GM23338 (cell line): ENCODE data around the gene PLPP2. TPM values are rescaled to one million over a fixed set of nuclear protein-coding genes. Genes with fewer than 3 reads are reported as not detected.

ENCODE experiments used
- ZNF114 ChIP-seq: fragments of 250-450 bp; sonication (Bioruptor Pico); IDR thresholded peaks from 2 replicates; pipeline ENCODE4 v1.5.0; 2020; ENCODE audit warnings: mild to moderate bottlenecking, moderate library complexity
- polyA plus RNA-seq: library from polyadenylated mRNA; unstranded; fragments of >200 nt; fragmentation: Nextera tagmentation; extraction: Ambion mirVana; gene quantifications from 2 replicates; pipeline ENCODE4 v1.2.1, GENCODE V29; 2016
- total RNA-seq: library from RNA; depleted of rRNA; stranded (reverse); fragments of >200 nt; shearing (Covaris generic); gene quantifications from 2 replicates; pipeline ENCODE4 v1.2.3, GENCODE V29; 2014
- TF ChIP-seq, protein P1 (sequence below): fragments of 250-450 bp; sonication (Bioruptor Pico); IDR thresholded peaks from 2 replicates; pipeline ENCODE4 v1.5.0; 2020; ENCODE audit warnings: mild to moderate bottlenecking, moderate library complexity
- TF ChIP-seq, protein P2 (sequence below): IDR thresholded peaks from 2 replicates; pipeline ENCODE4 v1.6.1; 2016; ENCODE audit warnings: antibody characterized with exemption
- TF ChIP-seq, protein P3 (sequence below), 2 experiments: fragments of 200-600 bp in 1 of 2; sonication (generic) in 1 of 2; conservative IDR thresholded peaks; 2 replicates each; pipeline versions ENCODE4 v1.5.1 to v1.6.1; 2016 to 2017; ENCODE audit warnings: antibody characterized with exemption in 2 of 2, low read depth in 2 of 2, mild to moderate bottlenecking in 2 of 2, moderate library complexity in 1 of 2
- TF ChIP-seq, protein P4 (sequence below): IDR thresholded peaks from one replicate; pipeline ENCODE4 v1.6.1; 2018; ENCODE audit warnings: antibody characterized with exemption; ENCODE audit not compliant: unreplicated experiment

PLPP2 gene
- total and polyA plus RNA-seq, 2 experiments from 2014 or later = 58.3 to 82.6 TPM

DNA sequence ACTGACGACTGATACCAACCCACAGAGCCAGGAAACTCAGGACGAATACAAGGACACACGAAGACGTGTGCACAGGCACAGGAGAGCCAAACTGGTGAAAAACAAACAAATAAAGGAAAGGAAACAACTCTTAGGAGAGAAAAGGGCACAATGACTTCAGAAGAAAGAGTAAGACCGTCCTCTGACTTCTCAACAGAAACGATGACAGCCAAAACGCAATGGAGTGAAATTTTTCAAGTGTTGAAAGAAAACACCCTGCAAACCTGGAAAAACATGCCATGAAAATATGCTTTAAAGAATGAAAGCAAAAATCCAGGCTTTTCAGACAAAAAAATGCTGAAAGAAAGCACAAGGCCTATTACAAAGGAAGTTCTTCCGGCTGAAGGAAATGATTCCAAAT is 24.6 kb upstream of the PLPP2 start (continued):
- TF ChIP-seq, protein P1, sequence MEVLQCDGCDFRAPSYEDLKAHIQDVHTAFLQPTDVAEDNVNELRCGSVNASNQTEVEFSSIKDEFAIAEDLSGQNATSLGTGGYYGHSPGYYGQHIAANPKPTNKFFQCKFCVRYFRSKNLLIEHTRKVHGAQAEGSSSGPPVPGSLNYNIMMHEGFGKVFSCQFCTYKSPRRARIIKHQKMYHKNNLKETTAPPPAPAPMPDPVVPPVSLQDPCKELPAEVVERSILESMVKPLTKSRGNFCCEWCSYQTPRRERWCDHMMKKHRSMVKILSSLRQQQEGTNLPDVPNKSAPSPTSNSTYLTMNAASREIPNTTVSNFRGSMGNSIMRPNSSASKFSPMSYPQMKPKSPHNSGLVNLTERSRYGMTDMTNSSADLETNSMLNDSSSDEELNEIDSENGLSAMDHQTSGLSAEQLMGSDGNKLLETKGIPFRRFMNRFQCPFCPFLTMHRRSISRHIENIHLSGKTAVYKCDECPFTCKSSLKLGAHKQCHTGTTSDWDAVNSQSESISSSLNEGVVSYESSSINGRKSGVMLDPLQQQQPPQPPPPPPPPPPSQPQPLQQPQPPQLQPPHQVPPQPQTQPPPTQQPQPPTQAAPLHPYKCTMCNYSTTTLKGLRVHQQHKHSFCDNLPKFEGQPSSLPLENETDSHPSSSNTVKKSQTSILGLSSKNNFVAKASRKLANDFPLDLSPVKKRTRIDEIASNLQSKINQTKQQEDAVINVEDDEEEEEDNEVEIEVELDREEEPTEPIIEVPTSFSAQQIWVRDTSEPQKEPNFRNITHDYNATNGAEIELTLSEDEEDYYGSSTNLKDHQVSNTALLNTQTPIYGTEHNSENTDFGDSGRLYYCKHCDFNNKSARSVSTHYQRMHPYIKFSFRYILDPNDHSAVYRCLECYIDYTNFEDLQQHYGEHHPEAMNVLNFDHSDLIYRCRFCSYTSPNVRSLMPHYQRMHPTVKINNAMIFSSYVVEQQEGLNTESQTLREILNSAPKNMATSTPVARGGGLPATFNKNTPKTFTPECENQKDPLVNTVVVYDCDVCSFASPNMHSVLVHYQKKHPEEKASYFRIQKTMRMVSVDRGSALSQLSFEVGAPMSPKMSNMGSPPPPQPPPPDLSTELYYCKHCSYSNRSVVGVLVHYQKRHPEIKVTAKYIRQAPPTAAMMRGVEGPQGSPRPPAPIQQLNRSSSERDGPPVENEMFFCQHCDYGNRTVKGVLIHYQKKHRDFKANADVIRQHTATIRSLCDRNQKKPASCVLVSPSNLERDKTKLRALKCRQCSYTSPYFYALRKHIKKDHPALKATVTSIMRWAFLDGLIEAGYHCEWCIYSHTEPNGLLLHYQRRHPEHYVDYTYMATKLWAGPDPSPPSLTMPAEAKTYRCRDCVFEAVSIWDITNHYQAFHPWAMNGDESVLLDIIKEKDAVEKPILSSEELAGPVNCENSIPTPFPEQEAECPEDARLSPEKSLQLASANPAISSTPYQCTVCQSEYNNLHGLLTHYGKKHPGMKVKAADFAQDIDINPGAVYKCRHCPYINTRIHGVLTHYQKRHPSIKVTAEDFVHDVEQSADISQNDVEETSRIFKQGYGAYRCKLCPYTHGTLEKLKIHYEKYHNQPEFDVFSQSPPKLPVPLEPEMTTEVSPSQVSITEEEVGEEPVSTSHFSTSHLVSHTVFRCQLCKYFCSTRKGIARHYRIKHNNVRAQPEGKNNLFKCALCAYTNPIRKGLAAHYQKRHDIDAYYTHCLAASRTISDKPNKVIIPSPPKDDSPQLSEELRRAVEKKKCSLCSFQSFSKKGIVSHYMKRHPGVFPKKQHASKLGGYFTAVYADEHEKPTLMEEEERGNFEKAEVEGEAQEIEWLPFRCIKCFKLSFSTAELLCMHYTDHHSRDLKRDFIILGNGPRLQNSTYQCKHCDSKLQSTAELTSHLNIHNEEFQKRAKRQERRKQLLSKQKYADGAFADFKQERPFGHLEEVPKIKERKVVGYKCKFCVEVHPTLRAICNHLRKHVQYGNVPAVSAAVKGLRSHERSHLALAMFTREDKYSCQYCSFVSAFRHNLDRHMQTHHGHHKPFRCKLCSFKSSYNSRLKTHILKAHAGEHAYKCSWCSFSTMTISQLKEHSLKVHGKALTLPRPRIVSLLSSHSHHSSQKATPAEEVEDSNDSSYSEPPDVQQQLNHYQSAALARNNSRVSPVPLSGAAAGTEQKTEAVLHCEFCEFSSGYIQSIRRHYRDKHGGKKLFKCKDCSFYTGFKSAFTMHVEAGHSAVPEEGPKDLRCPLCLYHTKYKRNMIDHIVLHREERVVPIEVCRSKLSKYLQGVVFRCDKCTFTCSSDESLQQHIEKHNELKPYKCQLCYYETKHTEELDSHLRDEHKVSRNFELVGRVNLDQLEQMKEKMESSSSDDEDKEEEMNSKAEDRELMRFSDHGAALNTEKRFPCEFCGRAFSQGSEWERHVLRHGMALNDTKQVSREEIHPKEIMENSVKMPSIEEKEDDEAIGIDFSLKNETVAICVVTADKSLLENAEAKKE (CRISPR knock-in tag) = no peak
- no peak for TF ChIP-seq ZNF114
- TF ChIP-seq, protein P2, sequence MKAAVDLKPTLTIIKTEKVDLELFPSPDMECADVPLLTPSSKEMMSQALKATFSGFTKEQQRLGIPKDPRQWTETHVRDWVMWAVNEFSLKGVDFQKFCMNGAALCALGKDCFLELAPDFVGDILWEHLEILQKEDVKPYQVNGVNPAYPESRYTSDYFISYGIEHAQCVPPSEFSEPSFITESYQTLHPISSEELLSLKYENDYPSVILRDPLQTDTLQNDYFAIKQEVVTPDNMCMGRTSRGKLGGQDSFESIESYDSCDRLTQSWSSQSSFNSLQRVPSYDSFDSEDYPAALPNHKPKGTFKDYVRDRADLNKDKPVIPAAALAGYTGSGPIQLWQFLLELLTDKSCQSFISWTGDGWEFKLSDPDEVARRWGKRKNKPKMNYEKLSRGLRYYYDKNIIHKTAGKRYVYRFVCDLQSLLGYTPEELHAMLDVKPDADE = no peak
- TF ChIP-seq, protein P3, sequence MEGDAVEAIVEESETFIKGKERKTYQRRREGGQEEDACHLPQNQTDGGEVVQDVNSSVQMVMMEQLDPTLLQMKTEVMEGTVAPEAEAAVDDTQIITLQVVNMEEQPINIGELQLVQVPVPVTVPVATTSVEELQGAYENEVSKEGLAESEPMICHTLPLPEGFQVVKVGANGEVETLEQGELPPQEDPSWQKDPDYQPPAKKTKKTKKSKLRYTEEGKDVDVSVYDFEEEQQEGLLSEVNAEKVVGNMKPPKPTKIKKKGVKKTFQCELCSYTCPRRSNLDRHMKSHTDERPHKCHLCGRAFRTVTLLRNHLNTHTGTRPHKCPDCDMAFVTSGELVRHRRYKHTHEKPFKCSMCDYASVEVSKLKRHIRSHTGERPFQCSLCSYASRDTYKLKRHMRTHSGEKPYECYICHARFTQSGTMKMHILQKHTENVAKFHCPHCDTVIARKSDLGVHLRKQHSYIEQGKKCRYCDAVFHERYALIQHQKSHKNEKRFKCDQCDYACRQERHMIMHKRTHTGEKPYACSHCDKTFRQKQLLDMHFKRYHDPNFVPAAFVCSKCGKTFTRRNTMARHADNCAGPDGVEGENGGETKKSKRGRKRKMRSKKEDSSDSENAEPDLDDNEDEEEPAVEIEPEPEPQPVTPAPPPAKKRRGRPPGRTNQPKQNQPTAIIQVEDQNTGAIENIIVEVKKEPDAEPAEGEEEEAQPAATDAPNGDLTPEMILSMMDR (conservative IDR thresholded peaks at IDR 0.05; ENCODE audit: low read depth in 2 of 2) = no peak
- TF ChIP-seq, protein P4, sequence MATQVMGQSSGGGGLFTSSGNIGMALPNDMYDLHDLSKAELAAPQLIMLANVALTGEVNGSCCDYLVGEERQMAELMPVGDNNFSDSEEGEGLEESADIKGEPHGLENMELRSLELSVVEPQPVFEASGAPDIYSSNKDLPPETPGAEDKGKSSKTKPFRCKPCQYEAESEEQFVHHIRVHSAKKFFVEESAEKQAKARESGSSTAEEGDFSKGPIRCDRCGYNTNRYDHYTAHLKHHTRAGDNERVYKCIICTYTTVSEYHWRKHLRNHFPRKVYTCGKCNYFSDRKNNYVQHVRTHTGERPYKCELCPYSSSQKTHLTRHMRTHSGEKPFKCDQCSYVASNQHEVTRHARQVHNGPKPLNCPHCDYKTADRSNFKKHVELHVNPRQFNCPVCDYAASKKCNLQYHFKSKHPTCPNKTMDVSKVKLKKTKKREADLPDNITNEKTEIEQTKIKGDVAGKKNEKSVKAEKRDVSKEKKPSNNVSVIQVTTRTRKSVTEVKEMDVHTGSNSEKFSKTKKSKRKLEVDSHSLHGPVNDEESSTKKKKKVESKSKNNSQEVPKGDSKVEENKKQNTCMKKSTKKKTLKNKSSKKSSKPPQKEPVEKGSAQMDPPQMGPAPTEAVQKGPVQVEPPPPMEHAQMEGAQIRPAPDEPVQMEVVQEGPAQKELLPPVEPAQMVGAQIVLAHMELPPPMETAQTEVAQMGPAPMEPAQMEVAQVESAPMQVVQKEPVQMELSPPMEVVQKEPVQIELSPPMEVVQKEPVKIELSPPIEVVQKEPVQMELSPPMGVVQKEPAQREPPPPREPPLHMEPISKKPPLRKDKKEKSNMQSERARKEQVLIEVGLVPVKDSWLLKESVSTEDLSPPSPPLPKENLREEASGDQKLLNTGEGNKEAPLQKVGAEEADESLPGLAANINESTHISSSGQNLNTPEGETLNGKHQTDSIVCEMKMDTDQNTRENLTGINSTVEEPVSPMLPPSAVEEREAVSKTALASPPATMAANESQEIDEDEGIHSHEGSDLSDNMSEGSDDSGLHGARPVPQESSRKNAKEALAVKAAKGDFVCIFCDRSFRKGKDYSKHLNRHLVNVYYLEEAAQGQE = no peak
